Suprapubic skin (tissue), 4 donors: ENCODE results near the gene C2CD5.

Experiments
- POLR2A ChIP-seq, 2 donors: fragments of 450-650 bp; IDR thresholded peaks; one replicate each; pipeline ENCODE4 v1.6.1; 2017; ENCODE audit warnings: antibody characterized with exemption in 2 of 2, mild to moderate bottlenecking in 2 of 2, moderate library complexity in 2 of 2
- POLR2AphosphoS5 ChIP-seq, 3 donors: sonication (generic); formaldehyde crosslinking; IDR thresholded peaks; one replicate each; pipeline ENCODE4 v1.6.1; 2017; ENCODE audit warnings: antibody characterized with exemption in 3 of 3

GRCh38 chr12:22514875-22515274 is 29.5 kb downstream of the C2CD5 start:
- no peak for TF ChIP-seq POLR2A (IDR thresholded peaks at IDR 0.05)
- TF ChIP-seq POLR2AphosphoS5 (IDR thresholded peaks at IDR 0.05), result no peak
